T-helper 1 cell treated with Interleukin-12 subunit alpha and Interleukin-12 subunit beta and Interleukin-4 antibody, amounts not matched to agents 30 ng/mL and 1 ng/mL, for 36 hours (primary cell): ENCODE results near the gene TMEM184B. TPM values are rescaled to one million over a fixed set of nuclear protein-coding genes. Genes with fewer than 3 reads are reported as not detected.

Experiments used
- intact Hi-C: fragments of 100-400 bp; cut with micrococcal nuclease; formaldehyde crosslinking; loops from one replicate; pipeline ENCODE4 v1.15.1; 2024
- total RNA-seq: library from RNA; stranded (reverse); gene quantifications from 2 replicates; pipeline ENCODE4 v1.2.3, GENCODE V29; 2022

The TMEM184B gene
- total RNA-seq, 1 donor from 2014 or later: 45.9 TPM

DNA sequence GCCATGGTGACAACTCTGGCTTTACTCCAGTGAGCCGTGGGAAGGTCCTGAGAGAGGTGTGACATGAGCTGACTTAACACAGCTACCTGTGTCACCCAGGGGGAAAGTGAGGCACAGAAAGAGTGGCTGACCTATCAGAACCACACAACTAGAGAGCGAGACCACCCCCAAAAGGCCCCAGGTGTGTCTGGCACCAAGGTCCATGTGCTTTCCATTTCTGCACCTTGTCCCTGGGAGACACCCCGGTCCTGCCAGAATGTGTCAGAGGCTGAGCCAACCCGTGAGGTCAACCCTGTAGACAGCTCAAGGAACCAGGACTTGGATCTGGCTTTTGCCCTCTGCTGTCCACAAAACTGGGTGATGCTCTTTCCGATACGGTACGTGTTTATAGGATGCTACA is 61.3 kb downstream of the TMEM184B start:
- intact Hi-C loops: no loop called here

DNA sequence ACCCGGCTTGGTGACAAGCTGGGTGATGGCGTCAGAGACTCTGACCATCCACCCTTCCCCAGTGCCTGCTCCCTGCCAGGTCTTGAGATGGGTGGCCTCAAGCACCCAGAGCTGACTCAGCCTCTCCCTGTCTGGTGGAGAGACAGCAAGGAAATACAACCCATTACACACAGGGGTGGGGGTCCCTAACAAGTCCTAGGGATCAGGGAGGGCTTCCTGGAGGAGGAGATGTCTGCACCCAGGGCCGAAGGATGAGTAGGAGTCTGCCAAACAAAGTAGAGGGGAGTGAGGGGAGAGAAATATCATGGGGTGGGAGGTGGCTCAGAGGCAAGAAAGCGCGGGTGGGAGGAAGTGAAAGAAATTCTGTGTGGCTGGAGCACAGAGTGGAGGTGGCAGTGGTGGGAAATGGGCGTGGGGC is 64.2 kb downstream of the TMEM184B start:
- intact Hi-C loops: no loop called here

DNA sequence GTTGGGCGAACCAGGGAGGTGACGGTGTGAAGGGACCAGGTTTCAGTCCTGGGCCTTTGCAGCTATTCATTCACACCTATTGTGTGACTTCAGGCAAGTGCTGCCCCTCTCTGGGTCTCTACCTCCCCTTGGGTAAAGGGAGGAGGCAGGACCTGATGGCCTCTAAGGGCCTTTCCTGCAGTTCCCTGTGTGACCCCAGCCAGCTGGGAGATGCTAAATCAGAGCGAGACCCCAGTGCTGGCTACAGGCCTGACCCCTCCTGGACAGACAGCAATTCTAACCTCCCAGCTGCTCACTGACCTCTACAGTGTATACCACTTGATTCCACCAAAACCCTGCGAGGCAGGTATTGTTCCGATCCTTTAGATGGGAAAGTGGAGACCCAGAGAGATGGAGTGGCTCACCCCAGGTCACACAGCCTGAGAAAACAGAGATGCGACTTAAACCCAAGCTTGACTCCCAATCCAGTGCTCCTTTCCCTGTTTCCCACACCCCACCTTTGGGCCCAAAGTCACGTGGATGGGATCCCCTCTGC is 64.8 kb downstream of the TMEM184B start:
- intact Hi-C loops: no loop called here

DNA sequence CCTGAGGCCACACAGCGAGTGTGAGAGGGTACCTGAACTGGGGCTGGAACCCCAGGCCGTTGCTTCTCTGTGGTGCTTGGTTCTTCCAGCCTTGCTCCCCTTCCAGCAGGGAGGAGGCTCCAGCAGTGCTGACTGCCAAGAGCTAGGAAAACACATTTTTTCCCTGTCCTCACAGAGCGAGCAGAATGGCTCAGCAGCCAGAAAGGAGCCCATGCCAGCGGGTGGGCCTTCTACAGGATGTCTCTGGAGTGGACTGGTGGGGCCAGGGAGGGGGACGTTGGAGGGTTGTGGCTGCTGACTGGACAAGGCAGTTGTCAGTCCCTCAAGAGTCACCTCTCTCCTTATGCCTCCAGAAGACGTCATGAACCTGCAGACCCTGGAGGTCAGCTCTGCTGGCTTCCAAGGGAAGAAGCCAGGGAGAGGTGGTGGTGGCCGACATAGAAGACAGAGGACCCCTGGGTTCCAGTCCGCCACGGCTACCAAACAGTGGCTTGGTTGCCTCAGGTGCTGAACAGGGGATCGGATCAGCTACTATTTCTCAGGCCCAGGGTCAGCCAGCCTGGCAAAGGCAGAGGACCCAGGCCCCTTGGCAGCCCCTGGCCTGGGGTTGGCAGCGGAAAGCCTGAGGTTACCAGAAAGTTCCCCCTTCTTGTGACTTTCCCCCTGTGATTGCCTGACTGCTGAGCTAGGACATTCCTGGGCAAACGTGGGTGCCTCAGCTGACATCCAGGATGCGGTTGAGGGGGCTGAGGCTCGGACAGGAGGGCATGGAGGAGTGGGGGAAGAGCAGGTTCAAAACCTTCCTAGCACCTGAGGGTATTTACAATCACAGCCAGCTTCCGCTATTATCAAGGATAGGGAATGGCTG is 67.3 kb downstream of the TMEM184B start:
- intact Hi-C loops: no loop called here

DNA sequence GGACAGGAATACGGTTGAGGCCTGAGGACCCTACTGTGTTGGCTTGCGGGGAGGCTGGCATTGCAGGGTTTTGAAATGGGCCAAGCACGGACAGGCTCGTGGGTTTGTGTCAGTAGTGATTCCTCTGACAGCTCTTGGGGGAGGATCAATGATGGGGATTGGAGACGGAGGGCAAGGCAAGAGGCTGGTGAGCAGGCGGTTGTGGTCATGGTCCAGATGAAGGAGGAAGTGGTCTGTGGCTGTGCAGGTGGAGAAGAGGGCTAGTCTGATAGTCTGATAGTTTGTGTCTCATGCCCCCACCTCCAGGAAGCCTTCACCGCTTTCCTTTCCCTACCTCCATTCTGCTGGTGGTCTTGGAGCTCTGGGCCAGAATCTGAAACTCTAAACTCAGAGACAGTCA is 68.0 kb downstream of the TMEM184B start:
- intact Hi-C loops: loop anchor here (5.0 kb wide), 5 partner anchors 92 to 597 kb away; partner anchors contain the start of genes BAIAP2L2, C22orf23, CSNK1E and DDX17

DNA sequence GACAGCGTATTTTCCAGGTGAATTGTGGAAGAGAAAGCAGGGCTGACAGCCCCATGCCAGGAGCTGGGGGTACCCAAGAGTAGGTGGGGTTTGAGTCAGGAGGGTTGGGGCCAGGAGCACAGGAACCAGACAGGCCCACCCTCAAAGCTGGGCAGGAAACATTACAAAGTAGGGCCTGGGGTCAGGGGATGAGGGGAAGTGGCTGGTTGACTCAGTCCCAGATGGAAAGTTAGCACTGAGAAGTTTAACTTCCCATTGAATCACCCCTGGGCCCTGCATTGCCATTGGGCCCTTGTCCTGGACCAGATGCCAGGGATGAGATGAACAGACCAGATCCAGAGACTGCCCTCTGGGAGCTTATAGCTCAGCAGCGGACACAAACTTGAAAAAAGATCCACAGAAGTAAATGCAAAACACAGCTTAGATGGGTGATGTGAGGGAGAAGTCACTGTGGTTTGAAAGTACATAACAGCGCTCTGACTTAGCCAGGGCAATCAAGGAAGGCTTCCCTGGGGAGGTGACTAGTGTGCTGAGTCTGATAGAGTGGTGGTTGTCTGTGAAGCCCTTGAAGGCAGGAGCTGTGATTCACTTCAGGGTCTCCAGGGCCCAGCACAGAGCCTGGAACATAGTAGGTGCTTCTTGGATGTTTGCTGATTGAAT is 68.8 kb downstream of the TMEM184B start:
- intact Hi-C loops: loop anchor here (1.0 to 5.0 kb wide), 6 partner anchors 10 to 597 kb away; partner anchors contain the start of genes BAIAP2L2, C22orf23, CSNK1E and DDX17

DNA sequence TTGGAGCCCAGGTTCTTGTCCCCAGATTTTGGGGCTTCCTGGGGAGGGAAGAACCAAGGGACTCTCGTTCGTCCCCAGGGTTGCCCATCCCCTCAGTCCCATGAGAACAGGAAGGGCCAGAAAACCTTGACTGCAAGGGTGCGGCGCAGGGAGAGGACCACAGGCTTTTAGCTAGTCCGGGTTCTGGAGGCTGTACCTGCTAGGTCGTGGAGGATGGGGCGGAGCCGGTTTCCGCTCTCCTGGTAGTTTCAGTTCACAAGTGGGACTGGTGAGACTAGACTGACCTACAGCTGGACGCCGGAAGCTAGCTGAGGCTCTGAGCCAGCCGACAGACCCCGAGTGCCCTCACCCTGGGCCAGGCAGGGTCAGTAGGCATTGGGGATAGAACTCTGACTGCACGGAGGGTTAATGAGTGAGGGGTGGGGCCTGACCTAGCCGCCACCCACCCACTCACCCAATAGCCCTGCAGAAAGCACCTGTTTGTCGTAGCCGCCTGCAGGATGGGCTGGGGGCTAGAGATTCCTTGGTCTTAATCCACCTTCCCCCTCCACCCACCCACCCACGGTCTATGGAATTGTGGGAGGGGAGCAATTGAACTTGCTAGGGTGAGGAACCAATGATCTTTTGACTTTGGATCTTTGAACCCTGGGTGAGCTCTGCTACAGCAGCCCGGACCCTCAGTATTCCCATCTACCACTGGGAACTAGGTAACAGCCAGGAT is 69.6 kb downstream of the TMEM184B start:
- intact Hi-C loops: loop anchor here (1.0 to 5.0 kb wide), 6 partner anchors 11 to 596 kb away; partner anchors contain the start of genes BAIAP2L2, C22orf23, CSNK1E and DDX17

DNA sequence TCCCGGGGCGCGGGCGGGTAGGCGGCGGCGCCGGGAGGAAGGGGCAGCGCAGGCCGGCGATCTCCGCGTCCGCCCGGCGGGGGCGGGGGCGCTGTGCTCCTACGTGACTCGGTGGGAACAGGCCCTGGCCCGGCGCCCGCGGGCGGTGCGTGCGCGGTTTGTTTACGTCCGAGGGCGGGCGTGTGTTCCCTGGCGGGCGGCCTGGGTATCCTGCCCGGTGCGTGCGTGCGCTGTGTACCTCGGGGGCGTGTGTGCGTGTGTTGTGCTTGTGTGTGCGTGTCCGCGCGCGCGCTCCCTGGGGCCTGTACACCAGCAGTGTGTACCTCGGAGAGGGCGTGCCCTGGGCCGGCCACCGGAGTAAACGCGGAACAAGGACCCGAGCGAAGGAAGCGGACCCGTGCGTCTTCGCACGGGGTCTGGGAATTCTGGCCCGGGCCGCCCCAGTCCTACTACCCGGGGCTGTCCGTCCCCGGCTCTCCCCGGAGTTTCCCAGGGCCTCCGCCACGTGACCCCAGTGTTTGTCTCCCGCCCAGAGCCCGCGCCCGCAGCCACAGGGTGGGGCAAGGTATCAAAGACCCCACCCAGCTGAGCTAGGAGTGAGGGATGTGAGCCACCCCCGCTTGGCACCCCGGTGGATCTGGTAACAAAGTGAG is 70.2 kb downstream of the TMEM184B start:
- intact Hi-C loops: loop anchor here (1.0 to 5.0 kb wide), 6 partner anchors 12 to 595 kb away; partner anchors contain the start of genes BAIAP2L2, C22orf23, CSNK1E and DDX17

DNA sequence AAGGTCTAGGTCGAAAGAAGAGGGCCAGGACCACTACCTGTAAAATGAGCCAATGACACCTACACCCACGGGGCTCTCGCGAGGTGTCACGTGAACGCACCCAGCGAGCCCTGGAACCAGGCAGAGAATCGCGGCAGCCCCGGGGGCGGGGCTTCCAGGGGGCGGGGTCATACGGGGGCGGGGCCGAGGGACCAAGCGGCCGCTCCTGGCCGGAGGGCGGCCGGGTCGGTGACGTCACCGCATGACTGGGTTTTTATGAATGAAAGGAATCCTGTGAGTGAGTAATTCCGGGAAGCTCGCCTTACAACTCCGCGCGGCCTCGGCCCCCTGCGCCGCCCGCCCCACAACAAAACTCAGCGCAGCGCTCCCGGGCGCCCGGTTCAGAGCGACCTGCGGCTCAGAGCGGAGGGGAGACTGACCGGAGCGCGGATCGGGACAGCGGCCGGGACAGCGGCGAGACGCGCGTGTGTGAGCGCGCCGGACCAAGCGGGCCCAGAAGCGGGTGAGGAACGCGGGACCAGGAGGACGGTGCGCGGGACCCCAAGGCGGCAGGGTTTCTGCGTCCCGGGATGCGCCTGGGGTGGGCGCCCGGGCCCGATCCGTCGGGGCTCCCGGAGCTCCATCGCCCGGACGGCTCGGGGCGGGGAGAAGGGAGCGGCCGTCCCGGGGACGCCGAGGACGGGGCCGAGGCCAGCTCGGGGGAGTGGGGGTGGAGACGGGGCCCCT is 70.9 kb downstream of the TMEM184B start, which contains the start of gene MAFF:
Gene MAFF, plus strand, starts transcription at position 284 of the 726 bp plus-strand sequence. CDS start 11,860 bp downstream, outside the sequence.
- intact Hi-C loops: loop anchor here (1.0 to 5.0 kb wide), 10 partner anchors 22 to 595 kb away; partner anchors contain the start of genes BAIAP2L2, C22orf23, CSNK1E and DDX17

DNA sequence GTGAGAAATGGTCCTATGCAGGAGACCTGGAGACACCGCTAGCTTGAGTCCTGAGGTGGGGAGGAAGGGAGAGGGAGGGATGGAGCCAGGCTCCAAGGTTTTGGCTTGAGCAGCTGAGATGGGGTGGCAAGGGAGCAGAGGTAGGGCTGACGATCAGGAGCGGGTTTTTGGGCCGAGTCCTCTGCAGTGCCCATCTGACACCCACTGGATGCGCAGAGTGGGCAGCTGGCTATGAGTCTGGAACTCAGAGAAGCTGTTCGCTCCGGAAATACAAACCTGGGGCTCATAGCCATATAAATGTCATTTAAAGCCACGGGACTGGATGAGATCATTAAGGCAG is 71.5 kb downstream of the TMEM184B start:
- intact Hi-C loops: loop anchor here (1.0 to 5.0 kb wide), 10 partner anchors 21 to 594 kb away; partner anchors contain the start of genes BAIAP2L2, C22orf23, CSNK1E and DDX17

DNA sequence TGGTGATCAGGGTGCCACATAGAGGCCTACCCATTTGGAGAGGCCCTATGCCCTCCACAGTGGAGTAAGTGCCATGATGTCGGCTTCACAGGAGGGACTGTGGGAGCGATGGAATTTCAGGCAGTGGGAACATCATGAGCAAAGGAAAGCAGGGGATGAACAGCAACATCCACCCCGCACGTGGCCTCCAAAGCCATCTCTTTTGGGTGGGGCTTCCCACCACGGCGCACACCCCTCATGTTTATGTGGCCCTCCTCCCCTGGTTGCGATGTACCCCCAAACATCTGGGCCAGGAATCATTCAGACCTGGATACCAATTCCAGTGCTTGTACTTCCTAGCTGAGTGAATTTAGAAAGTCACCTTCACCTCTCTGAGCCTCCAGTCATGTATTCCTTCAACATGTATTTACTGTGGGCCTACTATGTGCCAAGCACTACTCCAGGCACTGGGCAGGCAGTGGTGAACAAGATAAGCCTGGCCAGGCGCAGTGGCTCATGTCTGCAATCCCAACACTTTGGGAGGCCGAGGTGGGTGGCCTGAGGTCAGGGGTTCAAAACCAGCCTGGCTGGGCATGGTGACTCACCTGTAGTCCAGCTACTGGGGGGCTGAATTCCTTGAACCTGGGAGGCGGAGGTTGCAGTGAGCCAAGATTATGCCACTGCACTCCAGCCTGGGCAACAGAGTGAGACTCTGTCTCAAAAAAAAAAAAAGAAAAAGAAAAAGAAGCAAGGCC is 72.8 kb downstream of the TMEM184B start:
- intact Hi-C loops: loop anchor here (2.0 to 5.0 kb wide), 7 partner anchors 73 to 593 kb away; partner anchors contain the start of genes BAIAP2L2, C22orf23, CSNK1E and DDX17

DNA sequence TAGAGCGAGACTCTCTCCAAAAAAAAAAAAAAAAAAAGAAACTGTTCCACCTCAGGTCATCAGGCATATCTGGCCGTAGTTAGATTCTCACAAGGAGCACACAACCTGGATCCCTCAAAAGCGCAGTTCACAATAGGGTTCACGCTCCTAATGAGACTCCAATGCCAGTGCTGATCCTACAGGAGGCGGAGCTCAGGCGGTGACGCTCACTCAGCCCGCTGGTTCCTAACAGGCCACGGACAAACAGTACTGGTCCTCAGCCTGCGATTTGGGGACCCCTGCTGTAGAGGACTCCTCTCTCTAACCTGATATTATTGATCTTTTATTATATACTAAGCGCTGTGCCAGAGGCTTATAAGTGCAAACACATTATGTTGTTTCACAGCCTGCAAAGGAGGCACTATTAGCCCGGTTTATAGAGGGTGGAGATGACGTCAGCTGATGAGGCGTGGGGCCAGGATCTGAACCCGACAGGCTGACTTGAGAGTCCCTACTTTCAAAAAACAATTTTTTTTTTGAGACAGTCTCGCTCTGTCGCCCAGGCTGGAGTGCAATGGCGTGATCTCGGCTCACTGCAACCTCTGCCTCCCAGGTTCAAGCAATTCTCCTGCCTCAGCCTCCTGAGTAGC is 75.9 kb downstream of the TMEM184B start:
- intact Hi-C loops: no loop called here

DNA sequence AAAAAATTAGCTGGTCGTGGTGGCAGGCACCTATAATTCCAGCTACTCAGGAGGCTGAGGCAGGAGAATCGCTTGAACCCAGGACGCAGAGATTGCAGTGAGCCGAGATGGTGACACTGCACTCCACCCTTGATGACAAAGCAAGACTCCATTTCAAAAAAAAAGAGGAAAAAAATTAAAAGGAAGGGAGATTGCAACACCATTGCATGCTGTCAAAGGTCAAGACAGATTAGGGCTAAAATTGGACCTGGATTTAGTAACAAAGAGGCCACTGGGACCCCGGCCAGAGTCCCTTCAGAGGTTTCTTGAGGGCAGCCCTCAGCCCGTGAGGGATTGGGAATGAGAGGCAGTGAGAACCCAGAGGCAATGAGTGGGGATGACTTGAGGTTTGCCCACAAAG is 79.2 kb downstream of the TMEM184B start:
- intact Hi-C loops: no loop called here

DNA sequence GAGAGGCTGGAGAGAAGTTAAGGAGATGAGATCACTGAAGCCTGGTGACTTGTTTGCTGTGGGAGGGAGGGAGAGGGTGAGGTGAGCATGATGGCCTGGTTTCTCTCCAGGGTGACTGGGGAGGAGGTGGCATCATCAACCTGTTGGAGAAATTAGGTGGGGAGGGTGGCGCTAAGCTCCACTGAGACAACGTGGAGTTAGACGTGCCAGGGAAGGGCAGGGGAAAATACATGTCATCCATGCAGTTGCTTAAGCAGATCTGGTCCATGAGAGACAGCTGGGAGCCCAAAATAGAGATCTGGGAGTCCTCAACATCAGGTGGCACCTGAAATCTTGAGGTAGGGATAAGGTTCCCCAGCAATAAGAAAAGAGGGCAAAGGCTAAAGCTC is 80.3 kb downstream of the TMEM184B start:
- intact Hi-C loops: no loop called here

DNA sequence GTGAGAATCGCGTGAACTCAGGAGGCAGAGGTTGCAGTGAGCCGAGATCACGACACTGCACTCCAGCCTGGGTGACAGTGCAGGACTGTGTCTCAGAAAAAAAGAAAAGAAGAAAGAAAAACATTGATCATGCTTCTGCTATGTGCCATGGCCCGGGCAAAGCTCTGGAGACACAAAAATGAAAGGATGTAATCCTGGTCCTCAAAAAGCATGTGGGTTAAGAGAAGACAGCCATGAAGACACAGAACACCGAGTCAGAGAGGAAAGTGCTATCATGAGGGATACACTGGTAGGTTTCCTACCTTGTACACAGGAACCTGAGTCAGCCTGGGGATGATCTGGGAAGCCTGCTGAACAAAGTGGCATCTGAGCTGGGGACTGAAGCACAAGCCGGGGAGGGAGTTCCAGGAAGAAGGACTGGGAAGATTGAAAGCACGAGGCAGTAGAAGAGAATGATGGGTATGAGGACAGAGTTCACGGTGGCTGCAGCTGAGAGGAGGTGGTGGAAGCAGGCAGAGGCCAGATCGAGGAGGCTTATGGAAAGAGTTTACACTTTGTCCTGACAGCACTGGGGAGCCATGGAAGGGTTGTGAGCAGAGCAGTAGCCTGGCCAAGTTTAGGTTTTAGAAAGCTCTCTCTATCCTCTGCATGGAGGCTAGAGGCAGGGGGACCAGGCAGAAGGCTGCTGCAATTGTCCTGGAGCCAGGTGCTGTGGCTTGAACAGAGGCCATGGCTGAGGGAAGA is 80.9 kb downstream of the TMEM184B start:
- intact Hi-C loops: no loop called here

DNA sequence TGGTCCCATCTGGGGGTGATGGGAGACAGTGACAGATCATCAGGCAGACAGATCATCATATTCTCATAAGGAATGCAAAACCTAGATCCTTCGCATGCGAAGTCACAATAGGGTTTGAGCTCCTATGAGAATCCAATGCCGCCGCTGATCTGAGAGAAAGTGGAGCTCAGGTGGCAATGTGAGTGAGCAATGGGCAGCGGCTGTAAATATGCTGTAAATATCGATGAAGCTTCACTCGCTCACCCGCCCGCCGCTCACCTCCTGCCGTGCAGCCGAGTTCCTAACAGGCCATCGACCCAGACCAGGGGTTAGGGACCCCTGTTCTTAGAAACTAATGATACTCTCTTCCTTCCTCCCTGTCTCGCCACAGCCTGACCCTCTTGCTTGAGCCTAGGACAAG is 81.8 kb downstream of the TMEM184B start:
- intact Hi-C loops: no loop called here

DNA sequence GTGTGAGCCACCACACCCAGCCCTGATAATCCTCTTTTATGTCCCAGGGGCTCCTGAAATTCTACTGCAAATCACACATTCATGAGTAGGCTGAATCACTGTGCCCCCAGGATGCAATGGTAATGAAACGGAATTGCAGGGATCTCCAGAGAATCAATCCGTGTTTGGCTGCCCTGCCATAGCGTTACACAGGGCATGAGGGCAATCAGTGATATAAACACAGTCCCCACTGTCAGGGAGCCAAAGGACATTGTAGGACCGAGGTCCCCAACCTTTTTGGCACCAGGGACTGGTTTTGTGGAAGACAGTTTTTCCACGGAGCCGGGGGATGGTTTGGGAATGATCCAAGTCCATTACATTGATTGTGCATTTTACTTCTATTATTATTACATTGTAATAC is 82.2 kb downstream of the TMEM184B start:
- intact Hi-C loops: no loop called here

DNA sequence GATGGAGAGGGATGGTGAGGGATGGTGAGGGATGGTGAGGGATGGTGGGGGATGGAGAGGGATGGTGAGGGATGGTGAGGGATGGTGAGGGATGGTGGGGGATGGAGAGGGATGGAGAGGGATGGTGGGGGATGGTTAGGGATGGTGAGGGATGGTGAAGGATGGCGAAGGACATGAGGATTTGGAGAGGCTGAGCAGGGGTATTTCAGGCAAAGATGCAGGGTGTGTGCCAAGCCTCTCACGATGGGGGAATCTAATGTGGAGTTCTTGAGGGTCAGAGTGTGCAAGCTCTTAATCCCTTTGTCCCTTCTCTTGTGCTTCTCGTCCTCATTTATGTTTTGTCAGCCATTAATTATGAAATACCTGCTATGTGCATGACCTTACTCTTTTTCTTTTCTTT is 83.7 kb downstream of the TMEM184B start:
- intact Hi-C loops: no loop called here
